ENCODE data around the gene GOPC.

Gene GOPC

GRCh38 chr6:117595099-117595923 is 7.0 kb downstream of the GOPC start:
- no peak for DNase-seq

DNA sequence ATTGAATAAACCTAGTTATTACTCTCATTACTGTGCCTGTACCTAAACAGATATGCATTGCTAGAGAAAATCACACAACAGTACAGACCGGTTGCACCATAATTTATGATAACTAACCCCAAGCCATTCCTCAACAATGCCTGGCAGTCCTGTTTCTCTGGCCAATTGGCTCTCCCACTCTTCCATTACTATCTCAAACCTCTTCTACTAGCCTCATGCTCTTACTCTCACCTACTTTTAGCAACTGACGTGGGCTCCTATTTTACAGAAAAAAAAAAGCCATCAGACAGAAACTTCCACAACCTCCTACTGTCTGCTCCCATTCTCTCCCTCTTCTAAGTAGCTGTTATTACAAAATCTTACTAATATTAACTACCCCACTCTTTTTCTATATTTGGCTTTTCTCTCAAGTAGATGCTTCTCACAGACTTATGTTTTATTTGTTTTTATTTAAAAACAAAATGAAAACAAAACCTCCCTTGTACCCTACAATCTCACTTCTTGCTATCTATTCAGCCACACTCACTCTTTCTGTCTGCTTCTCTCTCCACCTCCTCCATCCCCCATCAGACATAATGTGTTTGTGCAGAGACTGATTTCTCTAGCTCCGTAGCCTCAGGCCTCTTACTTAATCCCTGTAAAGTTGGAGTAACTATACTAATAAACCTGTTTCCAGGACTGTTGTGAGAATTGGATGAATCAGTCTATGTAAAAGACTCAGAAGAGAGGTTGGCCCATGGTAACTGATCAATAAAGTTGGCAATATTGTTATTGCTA is 9.1 kb downstream of the GOPC start:
- DNase-seq, result no peak

DNA sequence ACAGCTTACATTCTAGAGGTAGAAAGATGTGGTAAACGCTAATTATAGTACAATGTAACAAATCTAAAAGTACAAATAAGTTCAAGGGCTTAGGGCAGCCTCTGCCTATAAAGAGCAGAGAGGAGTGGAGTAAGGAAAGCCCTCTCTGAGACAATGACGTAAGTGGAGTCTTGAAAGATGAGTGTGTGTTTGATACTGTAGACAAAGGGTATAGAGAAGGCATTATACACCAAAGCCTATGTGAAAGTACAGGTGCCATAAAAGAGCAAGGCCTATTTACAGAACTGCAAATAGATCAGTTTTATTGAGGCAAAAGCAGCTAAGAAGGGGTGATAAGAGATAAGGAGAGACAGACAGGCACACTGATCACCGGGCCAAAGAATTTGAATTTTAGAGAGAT is 10.9 kb downstream of the GOPC start:
- DNase-seq, result no peak

- DNase-seq, result no peak
Measured at GRCh38 chr6:117590447-117590846, 11.9 kb downstream of the GOPC start.

DNA sequence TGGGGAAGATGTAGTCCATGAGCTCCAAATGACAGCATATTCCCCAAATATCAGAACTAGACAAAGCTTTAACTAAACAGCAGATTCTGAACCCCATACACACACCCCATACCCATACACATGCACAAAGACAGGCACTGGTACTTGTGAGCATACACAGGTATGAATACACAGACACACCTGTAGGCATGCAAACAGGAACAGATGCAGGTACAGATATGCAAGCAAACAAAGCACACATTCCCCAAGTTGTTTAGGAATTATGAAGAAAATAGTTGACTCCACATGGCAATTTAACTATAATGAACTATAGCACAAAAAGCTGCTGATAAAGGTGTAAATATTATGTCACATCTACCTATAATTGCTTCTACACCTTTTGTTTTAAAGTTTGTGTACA is 16.7 kb downstream of the GOPC start:
- DNase-seq, result no peak

DNA sequence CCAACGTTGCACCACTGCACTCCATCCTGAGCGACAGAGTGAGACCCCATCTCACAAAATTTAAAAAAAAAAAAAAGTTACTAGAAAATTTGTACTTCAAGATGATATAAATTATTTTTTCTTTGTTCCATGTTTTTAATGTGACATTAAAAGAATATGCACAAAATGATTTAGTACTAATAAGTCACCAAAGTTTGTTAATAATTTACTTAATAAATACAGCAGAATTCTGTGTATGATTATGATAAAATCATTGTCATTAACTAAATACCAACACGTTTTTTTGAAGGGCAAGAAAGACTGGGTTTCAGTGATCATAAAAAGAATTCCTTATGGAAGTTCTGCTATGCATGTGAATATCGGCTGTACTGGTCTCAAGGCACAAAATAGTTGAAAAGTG is 28.1 kb downstream of the GOPC start:
- no peak for DNase-seq

GRCh38 chr6:117573006-117573680 is 29.2 kb downstream of the GOPC start:
- DNase-seq, result no peak

- no peak for DNase-seq
Measured at GRCh38 chr6:117568831-117569410, 33.4 kb downstream of the GOPC start.

- no peak for DNase-seq
Measured at GRCh38 chr6:117568247-117568646, 34.1 kb downstream of the GOPC start.

GRCh38 chr6:117564681-117565080 is 37.6 kb downstream of the GOPC start:
- no peak for DNase-seq

DNA sequence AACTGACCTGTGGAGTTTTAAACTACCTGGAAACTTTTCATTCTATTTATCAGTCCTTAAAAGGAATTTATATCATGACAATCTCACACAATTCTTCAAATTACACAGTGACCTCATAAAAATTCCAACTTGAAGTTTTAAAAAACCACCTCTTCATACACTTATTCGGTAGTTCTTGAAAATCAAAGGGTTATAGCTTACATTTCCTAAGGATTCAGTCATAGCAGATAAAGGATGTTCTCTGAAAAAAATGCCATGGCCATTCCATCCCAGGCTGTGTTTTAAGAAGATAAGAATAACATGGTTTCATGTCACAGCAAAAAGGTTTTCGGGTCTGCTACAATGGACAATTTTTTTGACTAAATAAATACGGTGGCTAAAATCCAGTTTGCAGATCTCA is 41.2 kb downstream of the GOPC start:
- no peak for DNase-seq

- peak; percentile 84 for DNase-seq
Measured at GRCh38 chr6:117559299-117559698, 43.0 kb downstream of the GOPC start.

DNA sequence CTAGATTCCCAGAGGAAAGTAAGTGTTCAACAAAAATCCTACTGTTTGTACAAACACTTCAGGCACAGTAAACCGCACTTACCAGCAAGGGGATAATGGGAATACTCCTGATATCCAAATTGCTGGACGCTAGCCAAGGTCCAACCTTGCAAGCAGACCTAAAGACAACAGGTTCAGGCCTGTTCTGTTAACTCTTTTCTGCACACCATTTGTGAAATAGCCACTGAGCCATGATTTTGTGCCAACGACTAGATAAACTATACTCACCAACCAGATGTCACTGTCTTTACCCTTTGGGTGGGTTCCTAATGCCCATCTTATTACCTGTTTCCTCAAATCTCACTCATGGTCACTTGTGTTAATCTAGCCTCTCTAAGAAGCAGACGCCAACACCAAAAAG is 43.5 kb downstream of the GOPC start:
- peak; percentile 51 for DNase-seq

- no peak for DNase-seq
Measured at GRCh38 chr6:117557951-117558350, 44.4 kb downstream of the GOPC start.

DNA sequence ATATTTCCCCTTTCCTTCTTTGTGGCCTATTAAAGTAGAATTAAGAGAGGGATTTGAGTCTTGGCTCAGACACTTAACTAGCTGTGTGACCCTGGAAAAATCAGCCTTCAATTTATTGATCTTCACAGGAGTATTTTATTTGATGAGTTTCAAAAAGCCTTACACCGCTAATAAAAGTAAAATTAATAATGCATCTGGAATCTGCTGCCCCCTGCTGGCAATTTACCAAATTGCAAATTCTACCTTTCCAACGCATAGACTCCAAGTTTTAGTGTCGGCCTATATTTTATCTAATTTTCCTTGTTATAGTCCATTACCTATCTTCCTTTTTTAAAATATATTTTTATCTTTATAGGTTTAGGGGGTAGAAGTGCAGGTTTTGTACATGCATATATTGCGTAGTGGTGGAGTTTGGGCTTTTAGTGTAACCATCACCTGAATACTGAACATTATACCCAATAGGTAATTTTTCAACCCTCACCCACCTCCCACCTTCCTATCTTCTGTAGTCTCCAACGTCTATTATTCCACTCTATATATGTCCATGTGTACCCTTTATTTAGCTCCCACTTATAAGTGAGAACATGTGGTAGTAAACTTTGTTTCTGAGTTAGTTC is 46.3 kb downstream of the GOPC start:
- peak; percentile 25 for DNase-seq

- no peak for DNase-seq
Measured at GRCh38 chr6:117555262-117555849, 47.0 kb downstream of the GOPC start.

DNA sequence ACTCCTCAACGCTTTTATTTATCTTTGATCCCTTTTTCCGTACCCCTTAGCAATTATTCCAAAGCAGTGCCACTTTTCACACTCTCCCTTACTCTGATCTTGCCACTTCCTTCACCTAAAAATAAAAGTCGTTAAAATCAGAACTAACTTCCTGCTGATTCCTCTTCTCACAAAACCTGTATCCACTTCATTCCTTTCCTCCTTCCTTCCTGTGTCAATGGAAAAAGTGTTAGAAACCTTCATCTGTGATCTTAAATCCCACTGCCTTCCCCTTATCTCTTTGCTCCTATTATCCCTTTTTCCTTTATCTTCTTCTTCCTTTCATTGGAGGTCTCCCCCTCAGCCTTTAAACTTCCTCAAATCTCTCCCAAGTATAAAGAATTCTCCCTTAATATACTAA is 49.2 kb downstream of the GOPC start:
- no peak for DNase-seq

- DNase-seq, result no peak
Measured at GRCh38 chr6:117552618-117553017, 49.7 kb downstream of the GOPC start.

DNA sequence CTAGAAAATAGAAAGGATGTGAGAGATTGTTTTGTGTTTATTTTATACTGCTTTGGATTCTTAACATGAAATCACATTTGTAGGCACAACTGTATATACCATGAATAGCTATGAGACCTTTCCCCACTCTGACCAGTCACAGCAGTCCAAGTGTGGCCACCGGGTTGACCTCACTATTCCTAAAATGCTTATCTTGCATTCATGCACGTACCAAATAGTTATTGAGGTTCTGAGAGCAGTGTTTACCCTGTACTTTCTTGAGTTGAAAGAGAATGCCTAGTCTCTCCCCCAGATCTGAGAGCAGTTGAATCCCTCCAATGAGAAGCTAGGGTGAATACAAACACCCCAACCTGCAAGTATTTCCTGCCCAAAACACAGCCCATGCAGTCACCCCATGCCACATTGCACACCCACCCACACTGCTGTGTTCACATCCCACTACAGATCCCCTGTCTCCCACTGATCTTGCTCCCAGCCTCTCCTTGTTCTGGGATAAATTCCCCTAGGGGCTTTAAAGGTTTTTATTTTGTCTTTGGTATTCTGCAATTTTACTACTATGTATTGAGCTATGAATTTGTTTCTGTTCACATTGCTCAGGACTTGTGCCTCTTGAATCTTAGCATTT is 51.6 kb downstream of the GOPC start:
- no peak for DNase-seq

GRCh38 chr6:117550078-117550600 is 52.2 kb downstream of the GOPC start:
- no peak for DNase-seq

DNA sequence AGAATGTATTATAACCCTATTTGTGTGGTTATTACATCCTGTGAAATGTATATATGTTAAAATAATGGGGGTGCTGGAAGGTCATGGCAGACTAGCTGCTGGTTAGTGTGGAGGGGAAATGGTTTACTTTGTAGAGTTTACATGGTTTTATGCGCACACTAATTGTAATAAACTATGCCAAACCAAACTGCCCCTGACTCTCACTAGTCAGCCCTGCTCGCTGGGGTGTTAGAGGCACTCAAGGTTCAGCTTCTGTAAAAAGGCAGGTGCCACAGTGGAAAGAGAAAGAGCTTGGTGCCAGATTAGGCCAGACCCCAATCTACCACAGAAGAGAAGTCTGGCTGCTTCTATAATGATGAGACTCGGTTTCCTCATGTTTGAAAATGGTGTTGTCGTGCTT is 52.7 kb downstream of the GOPC start:
- no peak for DNase-seq

DNA sequence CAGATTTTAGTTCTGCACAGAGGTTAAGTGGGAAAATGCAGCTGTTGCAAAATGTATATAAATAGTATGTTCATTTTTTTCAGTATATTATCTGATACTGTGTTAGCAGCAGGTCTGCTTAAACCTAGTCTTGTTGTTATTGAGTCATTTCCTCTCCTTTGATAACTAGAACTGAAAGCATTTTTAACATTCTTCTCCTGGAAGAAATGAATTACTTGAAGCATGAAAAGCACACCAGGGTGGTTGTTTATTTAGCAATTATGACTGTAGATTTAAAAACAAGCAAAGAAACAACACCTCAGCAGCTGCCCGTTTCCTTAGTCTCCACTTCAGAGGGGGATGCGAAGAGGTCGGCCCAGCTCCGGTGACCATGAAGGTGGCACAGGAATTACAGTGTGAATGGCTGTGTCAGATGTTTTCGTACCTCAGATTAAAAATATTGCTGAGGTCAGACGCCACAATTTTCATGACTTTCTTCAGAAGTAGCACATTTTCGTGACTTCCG is 53.5 kb downstream of the GOPC start:
- DNase-seq, result peak; percentile 36
